ENCODE measurements around the gene SBF1.

The SBF1 gene

DNA sequence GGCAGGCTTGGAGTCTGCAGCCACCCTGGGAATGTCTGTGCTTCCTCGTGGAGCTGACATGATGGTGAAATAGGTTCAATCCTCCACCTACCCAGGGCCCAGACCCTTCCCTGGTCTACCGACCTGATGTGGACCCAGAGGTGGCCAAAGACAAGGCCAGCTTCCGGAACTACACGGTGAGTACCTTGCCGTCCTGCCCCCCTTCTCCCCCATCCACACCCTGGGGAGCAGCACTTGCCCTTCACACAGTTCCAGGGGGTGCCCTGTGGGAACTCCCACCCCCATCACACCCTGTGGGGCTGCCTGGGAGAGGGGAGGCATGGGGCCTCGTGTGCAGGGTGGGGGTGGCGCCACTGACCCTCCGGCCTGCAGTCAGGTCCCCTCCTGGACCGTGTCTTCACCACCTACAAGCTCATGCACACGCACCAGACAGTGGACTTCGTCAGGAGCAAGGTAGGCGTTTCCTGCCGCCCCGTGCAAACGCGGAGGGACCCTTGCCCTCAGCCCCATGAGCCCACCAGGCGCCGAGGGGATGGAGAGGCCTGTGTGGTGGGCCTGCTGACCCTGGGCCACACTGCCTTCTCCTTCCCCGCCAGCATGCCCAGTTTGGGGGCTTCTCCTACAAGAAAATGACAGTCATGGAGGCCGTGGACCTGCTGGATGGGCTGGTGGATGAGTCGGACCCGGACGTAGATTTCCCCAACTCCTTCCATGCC is 12.6 kb upstream of the SBF1 start:
- no peak; the same call in 2 of the 3 replicates for ATAC-seq
- TF ChIP-seq PPARA (CRISPR knock-in tag; IDR thresholded peaks at IDR 0.05; ENCODE audit: borderline replicate concordance), result no peak
- TF ChIP-seq SNAI2 (CRISPR knock-in tag; IDR thresholded peaks at IDR 0.05), result no peak

DNA sequence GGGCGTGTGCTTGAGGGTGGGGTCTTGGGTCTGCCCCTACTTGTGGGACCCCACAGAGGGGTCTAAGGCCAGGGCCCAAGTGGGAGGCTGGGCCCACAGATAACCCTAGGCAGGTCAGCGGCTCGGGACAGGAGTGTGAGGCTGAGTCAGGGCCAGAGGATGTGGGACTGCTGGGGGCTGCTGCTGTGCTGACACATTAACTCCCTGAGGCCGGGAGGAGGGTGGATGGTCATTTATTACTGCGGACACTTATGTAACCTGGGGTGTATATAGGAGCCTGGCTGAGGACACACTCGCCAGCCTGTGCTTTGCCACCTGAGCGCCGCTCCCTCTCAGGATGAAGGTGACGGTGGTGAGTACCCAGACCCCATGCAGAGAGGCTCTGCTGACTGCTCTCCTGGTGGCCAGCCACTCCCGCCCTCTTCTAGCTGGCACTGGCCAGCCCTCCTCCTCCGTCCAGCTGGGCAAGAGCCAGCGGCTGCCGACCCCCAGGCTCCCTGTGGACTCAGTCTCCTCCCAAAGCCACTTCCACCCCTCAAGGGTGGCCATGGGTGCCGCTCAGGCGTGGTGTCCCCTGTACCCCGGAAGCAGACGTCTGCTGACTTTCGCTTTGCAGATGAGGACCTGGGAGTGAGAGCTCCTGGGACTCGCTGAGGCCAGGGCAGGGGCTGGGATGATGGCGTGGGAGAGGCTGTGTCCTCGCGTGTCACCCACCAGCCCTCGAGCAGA is 11.9 kb upstream of the SBF1 start, which contains the start of gene MIOX:
MIOX (plus strand) TSS at position 299 of the 729 bp plus-strand sequence; CDS start at position 338, 39 bp downstream.
- ATAC-seq, result peak; percentile 19
- TF ChIP-seq CSDC2 (CRISPR knock-in tag; IDR thresholded peaks at IDR 0.05), result no peak
- TF ChIP-seq ISL1 (CRISPR knock-in tag; IDR thresholded peaks at IDR 0.05), result no peak
- no peak for TF ChIP-seq ZNF565 (CRISPR knock-in tag; conservative IDR thresholded peaks at IDR 0.05; ENCODE audit: low read depth)
- TF ChIP-seq TOX (CRISPR knock-in tag; IDR thresholded peaks at IDR 0.05; ENCODE audit: borderline replicate concordance), result no peak
- no peak for TF ChIP-seq RARB (CRISPR knock-in tag; IDR thresholded peaks at IDR 0.05)
- no peak for TF ChIP-seq GLIS3 (CRISPR knock-in tag; IDR thresholded peaks at IDR 0.05)
- TF ChIP-seq ZFP30 (CRISPR knock-in tag; IDR thresholded peaks at IDR 0.05), result no peak
- TF ChIP-seq, protein P1, sequence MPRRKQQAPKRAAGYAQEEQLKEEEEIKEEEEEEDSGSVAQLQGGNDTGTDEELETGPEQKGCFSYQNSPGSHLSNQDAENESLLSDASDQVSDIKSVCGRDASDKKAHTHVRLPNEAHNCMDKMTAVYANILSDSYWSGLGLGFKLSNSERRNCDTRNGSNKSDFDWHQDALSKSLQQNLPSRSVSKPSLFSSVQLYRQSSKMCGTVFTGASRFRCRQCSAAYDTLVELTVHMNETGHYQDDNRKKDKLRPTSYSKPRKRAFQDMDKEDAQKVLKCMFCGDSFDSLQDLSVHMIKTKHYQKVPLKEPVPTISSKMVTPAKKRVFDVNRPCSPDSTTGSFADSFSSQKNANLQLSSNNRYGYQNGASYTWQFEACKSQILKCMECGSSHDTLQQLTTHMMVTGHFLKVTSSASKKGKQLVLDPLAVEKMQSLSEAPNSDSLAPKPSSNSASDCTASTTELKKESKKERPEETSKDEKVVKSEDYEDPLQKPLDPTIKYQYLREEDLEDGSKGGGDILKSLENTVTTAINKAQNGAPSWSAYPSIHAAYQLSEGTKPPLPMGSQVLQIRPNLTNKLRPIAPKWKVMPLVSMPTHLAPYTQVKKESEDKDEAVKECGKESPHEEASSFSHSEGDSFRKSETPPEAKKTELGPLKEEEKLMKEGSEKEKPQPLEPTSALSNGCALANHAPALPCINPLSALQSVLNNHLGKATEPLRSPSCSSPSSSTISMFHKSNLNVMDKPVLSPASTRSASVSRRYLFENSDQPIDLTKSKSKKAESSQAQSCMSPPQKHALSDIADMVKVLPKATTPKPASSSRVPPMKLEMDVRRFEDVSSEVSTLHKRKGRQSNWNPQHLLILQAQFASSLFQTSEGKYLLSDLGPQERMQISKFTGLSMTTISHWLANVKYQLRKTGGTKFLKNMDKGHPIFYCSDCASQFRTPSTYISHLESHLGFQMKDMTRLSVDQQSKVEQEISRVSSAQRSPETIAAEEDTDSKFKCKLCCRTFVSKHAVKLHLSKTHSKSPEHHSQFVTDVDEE (CRISPR knock-in tag; IDR thresholded peaks at IDR 0.05), result no peak
- TF ChIP-seq ARNTL (CRISPR knock-in tag; IDR thresholded peaks at IDR 0.05; ENCODE audit: borderline replicate concordance, low read depth), result no peak
- TF ChIP-seq, protein P2, sequence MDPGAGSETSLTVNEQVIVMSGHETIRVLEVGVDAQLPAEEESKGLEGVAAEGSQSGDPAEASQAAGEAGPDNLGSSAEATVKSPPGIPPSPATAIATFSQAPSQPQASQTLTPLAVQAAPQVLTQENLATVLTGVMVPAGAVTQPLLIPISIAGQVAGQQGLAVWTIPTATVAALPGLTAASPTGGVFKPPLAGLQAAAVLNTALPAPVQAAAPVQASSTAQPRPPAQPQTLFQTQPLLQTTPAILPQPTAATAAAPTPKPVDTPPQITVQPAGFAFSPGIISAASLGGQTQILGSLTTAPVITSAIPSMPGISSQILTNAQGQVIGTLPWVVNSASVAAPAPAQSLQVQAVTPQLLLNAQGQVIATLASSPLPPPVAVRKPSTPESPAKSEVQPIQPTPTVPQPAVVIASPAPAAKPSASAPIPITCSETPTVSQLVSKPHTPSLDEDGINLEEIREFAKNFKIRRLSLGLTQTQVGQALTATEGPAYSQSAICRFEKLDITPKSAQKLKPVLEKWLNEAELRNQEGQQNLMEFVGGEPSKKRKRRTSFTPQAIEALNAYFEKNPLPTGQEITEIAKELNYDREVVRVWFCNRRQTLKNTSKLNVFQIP (CRISPR knock-in tag; IDR thresholded peaks at IDR 0.05; ENCODE audit: borderline replicate concordance, low read depth), result no peak
- TF ChIP-seq SNAI2 (CRISPR knock-in tag; IDR thresholded peaks at IDR 0.05), result no peak

DNA sequence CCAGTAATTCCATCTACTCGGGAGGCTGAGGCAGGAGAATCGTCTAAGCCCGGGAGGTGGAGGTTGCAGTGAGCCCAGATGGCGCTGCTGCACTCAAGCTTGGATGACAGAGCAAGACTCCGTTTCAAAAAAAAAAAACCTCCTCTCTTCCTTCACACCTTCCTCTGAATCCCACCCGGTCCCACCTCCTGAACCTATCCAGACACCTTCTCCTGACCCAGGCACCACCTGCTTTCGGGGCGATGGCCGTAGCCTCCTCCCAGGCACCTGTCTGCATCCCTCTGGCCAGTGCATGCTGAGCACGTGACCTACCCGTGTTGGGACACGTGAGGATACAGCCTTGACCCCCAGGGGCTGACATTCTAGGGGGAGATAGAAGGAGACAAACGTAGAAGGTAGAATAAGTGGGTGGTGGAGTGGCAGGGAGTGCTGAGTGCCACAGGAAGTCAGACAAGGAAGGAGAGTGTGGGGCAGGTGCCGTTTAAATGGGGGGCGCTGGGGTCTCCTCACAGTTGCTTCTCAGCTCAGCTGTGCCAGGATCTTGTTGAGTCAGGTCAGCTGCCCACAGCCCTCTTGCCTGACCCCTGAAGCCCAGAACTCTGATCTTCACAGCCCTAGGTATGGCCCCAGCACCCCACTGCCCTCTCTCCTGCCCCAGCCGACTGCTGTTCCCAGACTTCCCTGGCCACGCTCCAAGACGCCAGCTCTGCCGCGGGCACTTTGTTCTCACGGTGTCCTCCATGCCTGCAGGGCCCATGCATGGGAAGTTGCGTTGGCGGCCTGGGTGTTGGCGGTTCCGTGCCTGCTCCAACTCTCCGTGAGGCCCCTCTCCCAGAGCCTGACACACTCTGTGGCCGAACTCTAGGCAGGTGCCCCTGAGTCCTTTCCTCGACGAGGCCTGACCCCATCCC is 10.6 kb upstream of the SBF1 start:
- TF ChIP-seq ZFP30 (CRISPR knock-in tag; IDR thresholded peaks at IDR 0.05) (no peak), ZNF70 (CRISPR knock-in tag; IDR thresholded peaks at IDR 0.05) (no peak), SNAI2 (CRISPR knock-in tag; IDR thresholded peaks at IDR 0.05) (no peak), ISL1 (CRISPR knock-in tag; IDR thresholded peaks at IDR 0.05) (no peak)
- ATAC-seq, result no peak

- ATAC-seq, result no peak
- TF ChIP-seq GLIS3 (CRISPR knock-in tag; IDR thresholded peaks at IDR 0.05) (no peak), SNAI2 (CRISPR knock-in tag; IDR thresholded peaks at IDR 0.05) (no peak), TOX (CRISPR knock-in tag; IDR thresholded peaks at IDR 0.05; ENCODE audit: borderline replicate concordance) (no peak), ZFP3 (CRISPR knock-in tag; IDR thresholded peaks at IDR 0.05) (no peak), TCF4 (CRISPR knock-in tag; IDR thresholded peaks at IDR 0.05; ENCODE audit: borderline replicate concordance) (no peak), ESRRG (CRISPR knock-in tag; IDR thresholded peaks at IDR 0.05) (no peak), ZNF8 (CRISPR knock-in tag; IDR thresholded peaks at IDR 0.05) (no peak), OSR1 (CRISPR knock-in tag; IDR thresholded peaks at IDR 0.05) (no peak), CREB5 (CRISPR knock-in tag; IDR thresholded peaks at IDR 0.05; ENCODE audit: low read depth) (no peak), CSDC2 (CRISPR knock-in tag; IDR thresholded peaks at IDR 0.05) (no peak), ZNF70 (CRISPR knock-in tag; IDR thresholded peaks at IDR 0.05) (no peak), ZC3H10 (CRISPR knock-in tag; IDR thresholded peaks at IDR 0.05) (no peak), ZFP30 (CRISPR knock-in tag; IDR thresholded peaks at IDR 0.05) (no peak)
- TF ChIP-seq, protein P3, sequence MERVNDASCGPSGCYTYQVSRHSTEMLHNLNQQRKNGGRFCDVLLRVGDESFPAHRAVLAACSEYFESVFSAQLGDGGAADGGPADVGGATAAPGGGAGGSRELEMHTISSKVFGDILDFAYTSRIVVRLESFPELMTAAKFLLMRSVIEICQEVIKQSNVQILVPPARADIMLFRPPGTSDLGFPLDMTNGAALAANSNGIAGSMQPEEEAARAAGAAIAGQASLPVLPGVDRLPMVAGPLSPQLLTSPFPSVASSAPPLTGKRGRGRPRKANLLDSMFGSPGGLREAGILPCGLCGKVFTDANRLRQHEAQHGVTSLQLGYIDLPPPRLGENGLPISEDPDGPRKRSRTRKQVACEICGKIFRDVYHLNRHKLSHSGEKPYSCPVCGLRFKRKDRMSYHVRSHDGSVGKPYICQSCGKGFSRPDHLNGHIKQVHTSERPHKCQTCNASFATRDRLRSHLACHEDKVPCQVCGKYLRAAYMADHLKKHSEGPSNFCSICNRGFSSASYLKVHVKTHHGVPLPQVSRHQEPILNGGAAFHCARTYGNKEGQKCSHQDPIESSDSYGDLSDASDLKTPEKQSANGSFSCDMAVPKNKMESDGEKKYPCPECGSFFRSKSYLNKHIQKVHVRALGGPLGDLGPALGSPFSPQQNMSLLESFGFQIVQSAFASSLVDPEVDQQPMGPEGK (CRISPR knock-in tag; IDR thresholded peaks at IDR 0.05; ENCODE audit: borderline replicate concordance), result no peak
- TF ChIP-seq, protein P4, sequence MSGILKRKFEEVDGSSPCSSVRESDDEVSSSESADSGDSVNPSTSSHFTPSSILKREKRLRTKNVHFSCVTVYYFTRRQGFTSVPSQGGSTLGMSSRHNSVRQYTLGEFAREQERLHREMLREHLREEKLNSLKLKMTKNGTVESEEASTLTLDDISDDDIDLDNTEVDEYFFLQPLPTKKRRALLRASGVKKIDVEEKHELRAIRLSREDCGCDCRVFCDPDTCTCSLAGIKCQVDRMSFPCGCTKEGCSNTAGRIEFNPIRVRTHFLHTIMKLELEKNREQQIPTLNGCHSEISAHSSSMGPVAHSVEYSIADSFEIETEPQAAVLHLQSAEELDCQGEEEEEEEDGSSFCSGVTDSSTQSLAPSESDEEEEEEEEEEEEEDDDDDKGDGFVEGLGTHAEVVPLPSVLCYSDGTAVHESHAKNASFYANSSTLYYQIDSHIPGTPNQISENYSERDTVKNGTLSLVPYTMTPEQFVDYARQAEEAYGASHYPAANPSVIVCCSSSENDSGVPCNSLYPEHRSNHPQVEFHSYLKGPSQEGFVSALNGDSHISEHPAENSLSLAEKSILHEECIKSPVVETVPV (CRISPR knock-in tag; IDR thresholded peaks at IDR 0.05), result no peak
These were observed 9.4 kb upstream of the SBF1 start for GRCh38 chr22:50483977-50484853.

All from SK-N-SH treated with all-trans-retinoic acid at 6 μM for 48 hours (cell line).